PC-9 (cell line): ENCODE results near the gene DSTN.

Source experiments
- CTCF ChIP-seq: fragments of 200-600 bp; sonication (generic); conservative IDR thresholded peaks from 2 replicates; pipeline ENCODE4 v1.6.1; 2017; ENCODE audit warnings: mixed run types, antibody characterized with exemption, mild to moderate bottlenecking, moderate library complexity
- EZH2 ChIP-seq: fragments of 200-600 bp; sonication (generic); IDR thresholded peaks from 2 replicates; pipeline ENCODE4 v1.8.0; 2017; ENCODE audit warnings: antibody characterized with exemption, low read depth

GRCh38 chr20:17620371-17621228 is 50.7 kb downstream of the DSTN start:
- no peak for TF ChIP-seq CTCF
- no peak for TF ChIP-seq EZH2
